Measurements from ENCODE around the gene CFAP54.
"Not testable (repeated sequence)": the region's sequence is repeated elsewhere in the genome, so short reads cannot be mapped to it uniquely, and the experiment has no call there.

Gene CFAP54

DNA sequence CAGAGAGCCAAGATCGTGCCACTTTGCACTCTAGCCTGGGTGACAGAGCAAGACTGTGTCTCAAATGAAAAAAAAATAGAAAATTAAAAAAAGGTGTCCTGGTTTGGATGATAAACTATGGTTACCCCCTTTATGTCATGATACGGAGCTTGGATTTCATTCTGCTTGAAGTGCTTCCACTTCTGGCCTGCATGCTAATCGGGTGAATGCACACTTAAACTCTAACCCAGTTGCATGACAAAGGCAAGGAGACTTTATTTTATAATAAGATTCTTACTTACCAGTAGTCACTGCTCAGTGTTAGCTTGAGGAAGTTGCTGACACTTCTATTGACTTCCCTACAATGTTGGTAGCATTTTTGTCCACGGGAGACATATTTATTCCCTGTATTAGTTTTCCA lies 24.3 kb downstream of the CFAP54 start:
- no peak for DNase-seq (ENCODE audit: extremely low read depth in 1 of 2, low read depth in 1 of 2)

DNA sequence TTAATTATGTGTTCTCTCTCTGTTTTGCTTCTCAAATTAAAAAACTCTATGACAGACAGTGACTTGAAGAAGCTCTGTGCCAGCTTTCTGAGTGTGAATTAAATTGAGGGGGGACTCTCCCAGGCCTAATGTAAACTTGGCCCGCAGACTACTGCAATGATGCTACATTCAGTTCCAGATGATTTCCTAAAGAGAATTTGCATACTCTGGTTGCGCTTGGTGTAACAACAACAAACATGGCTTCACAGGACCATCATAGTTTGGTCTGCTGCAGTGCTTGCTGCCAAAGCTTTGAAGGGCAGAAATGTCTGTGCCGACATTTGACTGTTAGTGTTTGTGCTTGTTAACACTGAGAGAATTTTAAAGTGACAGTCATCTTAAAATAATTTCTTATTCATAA lies 25.0 kb downstream of the CFAP54 start:
- DNase-seq (ENCODE audit: extremely low read depth in 1 of 2, low read depth in 1 of 2) = no peak

DNA sequence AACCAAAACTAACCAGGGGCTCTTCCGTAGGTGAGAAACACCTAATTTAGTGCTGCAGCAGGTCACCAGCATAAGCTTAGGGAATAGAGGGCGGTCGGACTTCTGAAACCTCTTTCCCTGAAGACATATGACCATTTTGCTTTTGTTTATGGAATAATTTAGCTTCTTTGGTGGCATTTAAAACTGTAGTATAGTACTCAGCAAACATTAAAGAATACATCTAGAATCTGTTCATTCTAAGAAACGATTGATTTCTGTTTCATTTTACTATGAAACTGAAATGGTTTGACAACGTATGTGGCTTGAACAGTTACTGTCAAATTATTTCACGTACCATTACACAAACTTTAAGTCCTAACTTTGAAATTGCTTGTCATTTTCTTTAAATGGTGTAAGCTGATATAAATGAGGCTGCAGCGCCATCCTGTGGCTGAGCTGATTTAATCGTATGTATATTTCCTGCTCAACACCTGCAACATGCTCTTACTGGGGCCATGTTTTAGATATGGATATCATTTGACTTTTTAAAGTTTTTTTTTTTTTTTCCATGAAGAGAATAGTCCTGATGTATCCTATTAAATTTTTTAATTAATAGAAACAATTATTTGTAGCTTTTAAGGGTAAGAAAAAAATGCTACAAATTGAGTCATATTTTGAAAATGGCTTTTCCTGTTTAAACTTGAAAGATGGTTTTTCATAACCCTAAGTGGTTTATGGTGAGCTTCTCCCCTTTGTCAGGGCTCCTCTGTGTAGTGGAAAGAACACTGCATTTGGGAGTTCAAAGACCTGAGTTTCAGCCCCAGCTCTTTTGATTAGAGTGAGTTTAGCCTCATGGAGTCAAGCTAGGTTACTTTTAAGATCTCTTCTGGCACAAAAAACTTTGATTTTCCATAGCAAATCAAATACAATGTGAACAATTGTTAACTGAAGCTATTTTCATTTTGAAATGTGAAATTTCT lies 27.4 kb downstream of the CFAP54 start:
- peak; percentile 43 to 71 for DNase-seq (ENCODE audit: extremely low read depth in 1 of 2, low read depth in 1 of 2)

DNA sequence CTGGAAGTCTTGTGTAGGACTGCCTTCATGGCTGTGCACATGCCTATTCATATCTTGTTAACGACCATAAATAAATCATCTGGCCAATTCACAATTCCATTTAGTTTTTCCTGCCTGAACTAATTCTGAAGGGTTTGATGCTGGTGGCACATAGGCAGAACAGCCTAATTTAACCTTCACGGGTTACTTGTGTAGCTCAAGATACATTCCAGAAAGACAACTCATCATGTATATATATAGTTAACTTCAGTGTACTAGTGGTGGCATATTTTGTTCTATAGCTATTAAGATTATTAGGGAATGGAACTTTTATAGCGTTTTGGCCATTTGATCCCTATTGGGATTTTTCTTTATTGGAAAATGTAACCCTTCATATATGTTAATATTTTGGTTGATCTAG lies 31.4 kb downstream of the CFAP54 start:
- no peak for DNase-seq (ENCODE audit: extremely low read depth in 1 of 2, low read depth in 1 of 2)

DNA sequence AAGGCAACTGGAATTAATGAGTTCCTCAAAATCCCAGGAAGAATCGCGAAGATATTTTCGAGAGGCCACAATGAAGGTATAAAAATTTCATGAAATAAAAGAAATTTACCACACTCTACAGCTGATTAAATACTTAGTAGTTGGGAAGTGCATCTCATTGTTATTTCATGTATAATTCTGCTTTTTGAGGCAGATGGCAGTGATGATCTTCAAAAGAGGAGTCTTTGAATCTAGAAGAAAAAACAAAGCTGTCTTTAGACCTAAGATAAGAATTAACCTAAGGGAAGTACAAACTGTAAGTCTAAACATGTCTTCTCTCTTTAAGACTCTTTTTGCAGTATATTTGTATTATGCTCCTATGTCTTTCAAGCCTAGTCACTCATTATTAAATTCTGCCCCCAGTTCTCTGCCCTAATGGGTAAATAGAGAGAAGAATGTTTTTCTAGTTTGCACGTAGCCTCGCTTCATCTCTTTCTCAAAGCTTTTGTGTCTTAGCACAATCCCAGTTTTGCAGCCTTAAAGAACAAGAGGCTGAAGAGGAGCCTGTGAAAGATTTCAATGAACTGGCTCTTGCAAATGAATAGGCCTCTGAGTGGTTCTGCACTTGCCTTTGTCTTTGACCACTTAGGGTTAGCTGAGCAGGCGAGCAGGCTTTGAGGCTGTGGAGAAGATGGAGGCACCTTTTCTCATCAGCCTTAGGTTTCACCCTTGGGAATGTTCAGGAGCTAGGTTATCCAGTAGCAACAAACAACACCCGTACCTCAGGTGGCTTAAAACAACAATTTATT lies 32.7 kb downstream of the CFAP54 start:
- DNase-seq (ENCODE audit: extremely low read depth in 1 of 2, low read depth in 1 of 2) = no peak

DNA sequence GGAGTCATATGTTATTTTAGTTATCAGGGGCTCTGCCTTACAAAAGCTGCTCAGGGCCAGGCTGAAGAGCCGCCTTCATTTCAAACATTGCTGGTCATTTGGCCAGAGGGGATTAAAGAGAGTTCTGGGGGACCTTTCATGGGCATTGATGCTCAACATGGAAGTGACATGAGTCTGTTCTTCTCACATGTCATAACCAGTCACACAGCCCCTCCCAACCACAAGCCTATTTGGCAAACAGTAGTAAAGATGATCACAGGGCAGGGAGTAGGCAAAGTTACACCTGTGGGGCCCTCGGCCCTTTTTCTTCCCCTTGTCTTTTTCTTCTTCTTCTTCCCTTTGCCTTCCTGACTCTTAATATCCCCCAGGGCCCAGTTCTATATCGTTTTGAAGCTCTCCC lies 33.3 kb downstream of the CFAP54 start:
- no peak for DNase-seq (ENCODE audit: extremely low read depth in 1 of 2, low read depth in 1 of 2)

DNA sequence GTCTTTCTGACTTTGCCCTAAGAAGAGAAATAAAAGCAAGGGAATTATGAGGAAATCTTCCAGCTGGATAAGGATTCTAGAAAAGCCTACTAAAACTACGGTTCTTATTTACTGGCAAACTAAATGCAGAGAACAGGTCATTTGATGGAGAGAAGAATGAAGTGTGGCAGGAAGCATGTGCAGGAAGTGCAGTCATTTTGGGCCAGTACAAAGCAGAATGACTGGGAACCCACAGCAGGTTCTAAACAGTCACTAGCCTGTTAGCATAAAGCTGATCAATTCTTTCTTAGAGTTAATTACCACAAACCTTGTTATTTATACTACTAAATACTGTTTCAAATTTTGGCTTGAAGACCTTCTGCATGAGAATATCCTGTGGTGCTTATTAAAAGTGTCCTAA lies 36.7 kb downstream of the CFAP54 start:
- DNase-seq (ENCODE audit: extremely low read depth in 1 of 2, low read depth in 1 of 2) = no peak

DNA sequence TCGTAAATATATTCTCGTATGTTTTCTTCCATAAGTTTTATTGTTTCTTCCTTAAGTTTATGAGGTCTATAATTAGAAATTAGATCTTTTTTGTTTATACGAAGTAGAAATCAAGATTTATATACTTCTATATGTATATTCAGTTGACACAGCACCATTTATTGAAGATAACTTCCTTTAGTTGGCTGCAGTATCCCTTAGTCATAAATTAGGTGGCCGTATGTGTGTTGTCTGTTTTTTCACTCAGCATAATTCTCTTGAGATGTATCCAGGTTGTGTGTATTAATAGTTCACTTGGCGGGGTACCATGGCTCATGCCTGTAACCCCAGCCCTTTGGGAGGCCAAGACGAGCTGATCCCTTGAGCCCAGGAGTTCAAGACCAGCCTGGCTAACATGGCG lies 40.5 kb downstream of the CFAP54 start:
- no peak for DNase-seq (ENCODE audit: extremely low read depth in 1 of 2, low read depth in 1 of 2)

DNA sequence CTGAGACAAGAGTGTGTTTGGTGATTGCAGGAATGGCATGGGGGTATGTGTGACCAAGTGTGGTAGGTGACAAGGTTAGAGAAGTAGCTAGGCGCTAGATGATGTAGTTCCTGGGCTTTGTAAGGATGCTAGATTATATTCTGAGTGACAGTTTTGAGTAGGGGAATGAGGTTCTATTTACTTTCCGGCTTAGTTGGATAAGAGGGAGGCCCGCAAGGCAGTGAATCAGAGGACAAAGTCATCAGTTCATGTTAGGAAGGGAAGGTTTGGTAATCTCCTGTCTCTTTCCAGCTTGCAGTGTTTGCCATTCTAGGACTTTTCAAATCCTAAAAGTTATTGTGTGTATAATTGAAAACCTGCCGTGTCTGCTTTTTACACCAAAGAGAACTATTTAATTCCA lies 45.0 kb downstream of the CFAP54 start:
- no peak for DNase-seq (ENCODE audit: extremely low read depth in 1 of 2, low read depth in 1 of 2)

DNA sequence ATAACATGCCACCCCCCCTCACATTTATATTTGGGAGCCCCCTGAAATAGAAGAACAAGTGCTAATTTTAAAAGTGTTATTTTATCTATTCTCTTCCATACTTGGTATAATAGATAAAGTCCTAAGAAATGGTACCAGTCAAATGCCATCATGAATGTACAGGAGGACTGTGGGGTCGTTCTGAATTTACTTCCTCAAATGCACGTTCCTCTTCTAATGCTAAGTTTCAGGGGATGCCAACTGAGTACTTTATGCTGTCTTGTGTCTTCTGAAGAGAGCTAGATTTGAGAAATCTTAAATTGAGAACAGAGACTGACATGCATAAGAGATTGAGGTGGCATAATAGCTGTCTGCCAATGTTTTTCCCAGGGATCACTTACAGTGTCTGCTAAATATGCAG lies 59.0 kb downstream of the CFAP54 start:
- no peak for DNase-seq (ENCODE audit: extremely low read depth in 1 of 2, low read depth in 1 of 2)

DNA sequence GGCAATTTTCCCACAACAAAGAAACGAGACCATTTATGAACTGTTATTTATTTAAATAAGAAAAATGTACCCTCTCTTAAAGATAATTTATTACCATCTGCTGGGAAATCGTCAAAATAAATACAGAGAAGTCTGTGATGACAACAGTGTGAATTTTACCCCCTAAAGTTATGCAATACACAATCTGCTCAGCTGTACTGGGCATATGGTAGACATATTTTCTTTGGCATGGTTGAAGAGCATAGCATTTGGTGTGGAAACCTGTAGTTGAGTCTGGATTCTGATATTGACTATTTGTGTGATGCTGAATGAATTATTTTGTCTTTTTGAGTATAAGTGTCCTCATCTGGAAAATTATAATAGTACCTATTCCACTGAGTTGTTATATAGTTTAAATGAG lies 60.0 kb downstream of the CFAP54 start:
- DNase-seq (ENCODE audit: extremely low read depth in 1 of 2, low read depth in 1 of 2) = no peak

DNA sequence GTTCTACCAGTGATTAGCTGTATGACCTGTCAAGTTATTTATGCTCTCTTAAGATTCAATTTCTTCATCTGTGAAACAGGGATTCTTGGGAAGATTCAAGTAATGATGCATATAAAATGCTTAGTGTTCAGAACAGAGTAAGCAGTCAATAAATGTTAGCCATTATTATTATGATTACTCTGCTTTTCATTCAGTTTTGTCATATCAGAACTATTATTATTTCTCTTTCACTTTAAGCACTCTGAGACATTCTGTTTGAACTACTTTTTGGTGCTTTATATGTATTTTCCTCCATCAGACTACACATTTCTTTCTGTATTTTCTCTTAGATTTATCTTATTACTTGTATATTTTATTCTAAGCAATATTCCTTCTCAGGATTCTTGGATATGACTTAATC lies 81.2 kb downstream of the CFAP54 start:
- no peak for DNase-seq (ENCODE audit: extremely low read depth in 1 of 2, low read depth in 1 of 2)

DNA sequence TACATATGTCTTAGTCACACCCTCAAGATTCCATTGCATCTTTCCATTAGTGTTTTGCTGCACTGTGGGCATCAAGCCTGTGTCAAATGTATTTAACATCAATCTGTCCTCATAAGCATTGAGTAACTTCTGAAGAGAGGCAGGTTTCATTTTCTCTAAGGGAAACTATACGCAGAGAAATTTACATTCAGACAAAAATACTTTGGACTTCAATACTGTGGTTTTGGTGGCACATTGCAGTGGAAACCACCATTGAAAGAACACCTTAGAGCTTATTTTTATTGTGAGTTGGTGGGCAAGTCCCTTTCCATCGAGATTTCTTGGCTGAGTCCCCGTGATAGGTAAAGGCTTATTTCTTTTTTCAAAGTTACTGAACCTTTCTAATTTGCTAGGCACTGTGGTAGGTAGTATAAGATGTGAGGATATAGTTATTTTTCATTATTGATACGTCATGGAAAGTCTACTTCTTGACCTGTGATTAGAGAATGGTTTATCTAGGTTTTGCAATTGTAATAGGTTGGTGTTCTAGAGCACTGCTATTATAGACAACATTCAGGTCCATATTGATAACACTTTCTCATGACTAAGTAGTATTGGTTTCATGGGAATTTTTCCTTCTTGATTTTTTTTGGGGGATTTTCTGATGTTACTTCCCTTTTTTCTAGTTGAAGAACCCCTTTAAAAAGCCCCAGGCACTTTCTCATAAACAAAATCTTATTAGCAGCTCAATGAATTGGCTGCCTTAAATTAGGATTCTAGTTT lies 81.9 kb downstream of the CFAP54 start:
- DNase-seq (ENCODE audit: extremely low read depth in 1 of 2, low read depth in 1 of 2) = no peak

DNA sequence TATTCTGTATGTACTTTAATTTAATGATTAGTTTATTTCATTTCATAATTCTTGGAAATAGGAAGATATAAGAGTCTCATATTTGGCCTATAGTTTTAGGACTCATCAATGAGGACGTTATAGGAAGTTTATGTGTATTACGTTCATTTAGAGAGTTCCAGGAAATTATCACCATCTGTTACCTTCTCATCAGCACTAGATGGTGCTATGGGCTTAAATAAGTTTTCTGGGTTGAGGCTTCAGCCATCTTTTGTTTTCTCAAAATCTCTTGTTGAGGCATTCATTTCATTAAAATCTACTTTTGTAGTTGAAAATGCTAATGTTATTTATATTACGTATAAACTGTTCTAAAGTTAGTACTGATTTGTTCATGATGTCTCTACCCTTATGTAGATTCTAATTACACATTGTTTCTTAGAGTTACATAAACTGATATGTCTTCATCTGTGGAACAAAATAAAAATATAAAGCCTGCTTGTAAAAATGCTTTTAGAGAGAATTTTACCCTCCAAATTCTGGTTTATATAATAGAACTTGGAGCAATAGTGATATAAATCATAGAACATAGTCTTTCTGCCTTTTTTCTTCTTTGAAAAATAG lies 89.2 kb downstream of the CFAP54 start:
- DNase-seq (ENCODE audit: extremely low read depth in 1 of 2, low read depth in 1 of 2) = no peak

DNA sequence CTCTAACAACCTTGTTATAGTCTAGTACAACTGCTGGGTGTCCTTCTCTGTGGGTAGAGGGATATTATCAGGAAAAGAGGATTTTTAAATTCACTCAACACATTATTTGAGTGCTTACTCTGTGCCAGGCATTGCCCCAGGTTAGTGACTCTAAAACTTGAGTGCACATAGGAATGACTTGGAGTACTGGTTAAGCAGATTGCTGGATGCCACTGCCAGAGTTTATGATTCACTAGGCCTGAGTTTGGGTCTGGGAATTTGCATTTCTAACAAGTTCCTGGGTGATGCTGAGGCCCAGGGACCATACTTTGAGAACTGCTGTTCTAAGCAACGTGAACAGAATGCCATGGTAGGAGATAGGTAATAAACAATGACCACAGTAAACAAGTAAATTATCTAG lies 96.6 kb downstream of the CFAP54 start:
- DNase-seq (ENCODE audit: extremely low read depth in 1 of 2, low read depth in 1 of 2) = no peak

DNA sequence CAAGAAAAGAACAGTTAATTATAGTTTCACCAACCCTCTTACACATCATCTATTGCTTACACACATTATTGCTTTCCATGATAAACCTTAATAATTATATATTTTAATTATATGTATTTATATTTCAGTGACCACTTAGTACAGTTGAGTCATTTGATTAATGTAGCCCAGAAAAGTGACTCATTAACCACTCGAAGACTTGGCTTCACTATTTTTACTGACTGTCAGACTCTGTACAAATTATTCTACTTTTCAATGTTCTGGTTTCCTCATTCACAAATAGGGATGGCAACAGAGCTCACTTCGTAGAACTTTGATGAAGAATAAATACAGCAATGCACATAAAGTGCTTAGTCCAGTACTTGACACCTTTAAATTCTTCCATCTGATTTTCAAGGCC lies 98.3 kb downstream of the CFAP54 start:
- no peak for DNase-seq (ENCODE audit: extremely low read depth in 1 of 2, low read depth in 1 of 2)

DNA sequence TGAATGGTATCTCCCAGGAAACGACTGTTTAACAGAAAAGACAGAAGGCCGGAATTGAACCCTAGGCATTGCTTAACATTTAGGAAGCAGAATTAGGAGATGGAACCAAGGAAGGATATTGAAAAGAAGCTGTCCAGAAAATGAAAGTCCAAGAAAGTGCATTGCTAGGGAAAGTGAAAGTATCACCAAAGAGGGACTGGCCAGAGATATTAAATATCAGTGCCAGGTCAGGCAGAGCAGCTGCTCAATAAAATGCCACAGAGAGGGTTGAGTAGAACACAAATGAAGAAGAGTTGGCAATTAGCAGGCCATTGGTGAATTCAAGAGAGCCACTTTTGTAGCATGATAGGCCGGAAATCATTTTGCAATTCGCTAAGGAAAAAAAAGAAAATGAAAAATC lies 101.6 kb downstream of the CFAP54 start:
- no peak for DNase-seq (ENCODE audit: extremely low read depth in 1 of 2, low read depth in 1 of 2)

DNA sequence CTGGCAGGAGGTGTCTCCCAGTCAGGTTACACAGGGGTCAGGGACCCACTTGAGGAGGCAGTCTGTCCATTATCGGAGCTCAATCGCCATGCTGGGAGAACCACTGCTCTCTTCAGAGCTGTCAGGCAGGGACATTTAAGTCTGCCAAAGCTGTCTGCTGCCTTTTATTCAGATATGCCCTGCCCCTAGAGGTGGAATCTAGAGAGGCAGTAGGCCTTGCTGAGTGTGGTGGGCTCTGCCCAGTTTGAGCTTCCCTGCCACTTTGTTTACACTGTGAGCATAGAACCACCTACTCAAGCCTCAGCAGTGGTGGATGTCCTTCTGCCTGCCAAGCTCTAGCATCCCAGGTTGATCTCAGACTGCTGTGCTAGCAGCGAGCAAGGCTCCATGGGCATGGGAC lies 115.0 kb downstream of the CFAP54 start:
- not testable (repeated sequence) for DNase-seq (ENCODE audit: extremely low read depth in 1 of 2, low read depth in 1 of 2)

DNA sequence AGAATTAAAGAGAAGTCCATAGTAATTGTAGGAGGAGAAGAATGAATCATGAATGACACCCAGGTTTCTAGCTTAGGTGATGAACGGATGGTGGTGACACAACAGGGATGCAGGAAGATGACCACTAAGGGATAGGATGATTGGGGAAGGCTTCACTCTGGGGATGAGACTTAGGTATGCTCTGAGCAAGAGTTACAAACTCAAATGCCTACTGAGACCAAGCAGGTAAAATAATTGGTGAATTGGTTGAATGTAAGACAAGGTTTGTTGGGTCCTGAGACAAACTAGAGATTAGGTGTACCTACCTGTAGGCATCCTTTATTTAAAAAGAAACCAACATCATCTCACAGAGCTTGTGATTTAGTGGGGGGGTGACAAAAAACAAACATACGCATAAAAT lies 116.3 kb downstream of the CFAP54 start:
- DNase-seq (ENCODE audit: extremely low read depth in 1 of 2, low read depth in 1 of 2) = no peak

DNA sequence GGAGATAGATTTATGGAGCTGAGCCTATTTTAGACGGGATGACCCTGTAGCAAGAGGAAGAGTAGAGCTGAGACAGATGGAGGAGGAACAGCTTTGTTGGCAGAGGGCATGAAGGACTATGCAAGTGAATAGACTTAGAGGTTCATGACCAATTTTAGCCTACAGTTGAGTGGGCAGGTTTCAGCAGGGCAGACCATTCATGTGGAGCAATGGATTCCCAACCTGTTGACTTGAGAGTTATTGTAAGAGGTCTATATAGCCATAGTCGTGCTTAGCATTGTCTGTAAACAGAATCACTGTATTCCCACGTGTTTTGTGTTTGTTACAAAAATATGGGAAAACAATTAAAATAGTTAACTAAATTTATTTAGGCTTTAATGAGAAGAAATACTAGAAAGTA lies 116.8 kb downstream of the CFAP54 start:
- DNase-seq (ENCODE audit: extremely low read depth in 1 of 2, low read depth in 1 of 2) = no peak

DNA sequence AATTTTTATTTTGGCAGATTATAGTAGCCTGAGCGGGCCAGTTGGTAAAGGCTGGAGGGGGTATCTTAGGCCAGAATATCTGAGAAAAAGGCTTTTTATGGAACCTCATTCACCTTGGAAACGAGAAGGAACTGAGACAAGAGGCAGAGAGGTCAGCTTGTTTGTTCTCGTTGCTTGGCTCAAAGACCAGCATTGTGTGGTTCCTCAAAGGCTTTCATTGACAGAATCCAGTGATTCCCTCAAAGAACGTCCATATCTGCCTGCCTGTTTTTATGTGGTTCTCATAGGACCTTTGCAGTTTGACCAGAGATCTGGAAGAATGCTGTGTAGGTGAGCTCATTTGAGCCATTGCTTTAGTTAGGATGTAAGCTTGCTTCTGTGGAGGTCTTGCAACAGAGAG lies 117.3 kb downstream of the CFAP54 start:
- DNase-seq (ENCODE audit: extremely low read depth in 1 of 2, low read depth in 1 of 2) = no peak

All from stimulated activated CD8-positive, alpha-beta memory T cell treated with anti-CD3 and anti-CD28 coated beads, Interleukin-7, amount 100 ng/mL, for 48 hours (primary cell).